HG02610 (cell line): ENCODE measurements around the gene PPP1R16B.
A peak's percentile ranks its signal among the peaks of the same experiment; 100 is the strongest.
"Not testable (repeated sequence)": the region's sequence is repeated elsewhere in the genome, so short reads cannot be mapped to it uniquely, and the experiment has no call there.

Experiments
- ATAC-seq: cut with Tn5 transposase; IDR thresholded peaks from one replicate; pipeline ENCODE4 v1.9.1; 2021; ENCODE audit warnings: mild to moderate bottlenecking, moderate library complexity; ENCODE audit not compliant: unreplicated experiment

PPP1R16B gene

GRCh38 chr20:38791291-38791690, 14.2 kb upstream of the PPP1R16B start:
- ATAC-seq = no peak

- ATAC-seq = no peak
These were observed 13.6 kb upstream of the PPP1R16B start for GRCh38 chr20:38791940-38792339.

GRCh38 chr20:38794057-38794456, 11.4 kb upstream of the PPP1R16B start:
- ATAC-seq = not testable (repeated sequence)

- no peak for ATAC-seq
These were observed 7.2 kb upstream of the PPP1R16B start for GRCh38 chr20:38798266-38798665.

GRCh38 chr20:38799203-38799602, 6.3 kb upstream of the PPP1R16B start:
- no peak for ATAC-seq

- ATAC-seq = no peak
These were observed 4.6 kb upstream of the PPP1R16B start for GRCh38 chr20:38800882-38801281.

GRCh38 chr20:38804221-38804620, 1.3 kb upstream of the PPP1R16B start:
- no peak for ATAC-seq

GRCh38 chr20:38804682-38805501, 605 bp upstream of the PPP1R16B start:
- peak; percentile 35 for ATAC-seq

- ATAC-seq = peak; percentile 21
These were observed 709 bp downstream of the PPP1R16B start for GRCh38 chr20:38805958-38806854.

- ATAC-seq = peak; percentile 26
These were observed 1.6 kb downstream of the PPP1R16B start for GRCh38 chr20:38806855-38807655.

- ATAC-seq = no peak
These were observed 4.4 kb downstream of the PPP1R16B start for GRCh38 chr20:38809942-38810341.

GRCh38 chr20:38810926-38811630, 5.6 kb downstream of the PPP1R16B start:
- ATAC-seq = no peak

GRCh38 chr20:38811769-38812168, 6.3 kb downstream of the PPP1R16B start:
- ATAC-seq = no peak

- no peak for ATAC-seq
These were observed 6.7 kb downstream of the PPP1R16B start for GRCh38 chr20:38812182-38812581.

- ATAC-seq = no peak
These were observed 7.4 kb downstream of the PPP1R16B start for GRCh38 chr20:38812709-38813573.

- ATAC-seq = not testable (repeated sequence)
These were observed 8.1 kb downstream of the PPP1R16B start for GRCh38 chr20:38813574-38813962.

GRCh38 chr20:38815446-38815845, 9.9 kb downstream of the PPP1R16B start:
- ATAC-seq = no peak

- no peak for ATAC-seq
These were observed 12.9 kb downstream of the PPP1R16B start for GRCh38 chr20:38818113-38819065.
